NOMO-1 treated with dmso at 0.1 percent for 144 hours (cell line): ENCODE data around the gene LAP3.

Experiments
- DNase-seq: peaks from one replicate; lab custom pipeline; 2025; ENCODE audit not compliant: unreplicated experiment; lab: John Stamatoyannopoulos, UW

Gene LAP3

GRCh38 chr4:17614416-17615299 is 37.7 kb downstream of the LAP3 start, which contains the start of gene MED28:
MED28 (plus strand) TSS chr4:17614641; CDS start chr4:17614655, 14 bp downstream.
- DNase-seq = peak; percentile 77

GRCh38 chr4:17616283-17616682 is 39.3 kb downstream of the LAP3 start:
- no peak for DNase-seq

GRCh38 chr4:17618926-17619325 is 41.9 kb downstream of the LAP3 start:
- DNase-seq = no peak

- DNase-seq = no peak
Measured at GRCh38 chr4:17619416-17620105, 42.6 kb downstream of the LAP3 start.

GRCh38 chr4:17623451-17624001 is 46.5 kb downstream of the LAP3 start:
- DNase-seq = no peak

GRCh38 chr4:17624821-17625220 is 47.8 kb downstream of the LAP3 start:
- DNase-seq = no peak

GRCh38 chr4:17630228-17630627 is 53.2 kb downstream of the LAP3 start:
- no peak for DNase-seq

GRCh38 chr4:17633600-17633999 is 56.6 kb downstream of the LAP3 start:
- DNase-seq = no peak

- DNase-seq = no peak
Measured at GRCh38 chr4:17635056-17635455, 58.1 kb downstream of the LAP3 start.

- DNase-seq = no peak
Measured at GRCh38 chr4:17636341-17636695, 59.3 kb downstream of the LAP3 start.

- DNase-seq = no peak
Measured at GRCh38 chr4:17636696-17637622, 60.0 kb downstream of the LAP3 start.

- no peak for DNase-seq
Measured at GRCh38 chr4:17639136-17639535, 62.1 kb downstream of the LAP3 start.

GRCh38 chr4:17642398-17642783 is 65.4 kb downstream of the LAP3 start:
- DNase-seq = no peak

GRCh38 chr4:17646693-17647092 is 69.7 kb downstream of the LAP3 start:
- no peak for DNase-seq

- no peak for DNase-seq
Measured at GRCh38 chr4:17647176-17647806, 70.3 kb downstream of the LAP3 start.

- DNase-seq = no peak
Measured at GRCh38 chr4:17647927-17648326, 70.9 kb downstream of the LAP3 start.

- DNase-seq = no peak
Measured at GRCh38 chr4:17650406-17650805, 73.4 kb downstream of the LAP3 start.

- DNase-seq = no peak
Measured at GRCh38 chr4:17654701-17655100, 77.7 kb downstream of the LAP3 start.

- no peak for DNase-seq
Measured at GRCh38 chr4:17657090-17657489, 80.1 kb downstream of the LAP3 start.
